Heart left ventricle (tissue), 16 donors: ENCODE results near the gene PCDHB11. TPM values are rescaled to one million over a fixed set of nuclear protein-coding genes. Genes with fewer than 3 reads are reported as not detected.
"Not testable (repeated sequence)": the region's sequence is repeated elsewhere in the genome, so short reads cannot be mapped to it uniquely, and the experiment has no call there.

ENCODE experiments used
- ATAC-seq, 4 donors: fragments of 200-7000 bp; cut with Tn5 transposase; one replicate each; pipeline ENCODE4 v1.9.1; 2020 to 2022; ENCODE audit warnings: moderate library complexity in 4 of 4, mild to moderate bottlenecking in 3 of 4, moderate number of reproducible peaks in 1 of 4
- DNase-seq, 5 donors: peaks; one replicate each; pipeline ENCODE4 v3.0.0-alpha.2; 2020
- H3K27ac ChIP-seq, 12 donors: fragments of 200-600 bp; sonication (generic) in 4 of 12; one replicate each; pipeline versions ENCODE4 v1.5.0 to v1.8.0; 2016 to 2022; ENCODE audit warnings: mild to moderate bottlenecking in 2 of 12
- H3K27me3 ChIP-seq, 9 donors: fragments of 200-600 bp; sonication (generic) in 2 of 9; one replicate each; pipeline versions ENCODE4 v1.5.1 to v1.8.0; 2016 to 2022; ENCODE audit warnings: mild to moderate bottlenecking in 3 of 9
- H3K36me3 ChIP-seq, 9 donors: fragments of 200-600 bp; sonication (generic) in 2 of 9; one replicate each; pipeline versions ENCODE4 v1.5.0 to v1.8.0; 2018 to 2022; ENCODE audit warnings: mild to moderate bottlenecking in 2 of 9
- H3K4me1 ChIP-seq, 12 donors: fragments of 200-600 bp; sonication (generic) in 4 of 12; one replicate each; pipeline versions ENCODE4 v1.5.0 to v1.8.0; 2016 to 2022; ENCODE audit warnings: mild to moderate bottlenecking in 3 of 12
- H3K4me3 ChIP-seq, 12 donors: fragments of 200-600 bp; sonication (generic) in 4 of 12; one replicate each; pipeline versions ENCODE4 v1.5.0 to v1.8.0; 2017 to 2022; ENCODE audit warnings: mild to moderate bottlenecking in 9 of 12, moderate library complexity in 4 of 12
- H3K9me3 ChIP-seq, 12 donors: fragments of 200-600 bp; sonication (generic) in 4 of 12; one replicate each; pipeline versions ENCODE4 v1.5.0 to v1.8.0; 2016 to 2022; ENCODE audit warnings: mild to moderate bottlenecking in 1 of 12
- POLR2A ChIP-seq, 2 donors: fragments of 450-650 bp; IDR thresholded peaks; one replicate each; pipeline ENCODE4 v1.6.1; 2017; ENCODE audit warnings: antibody characterized with exemption in 2 of 2, mild to moderate bottlenecking in 2 of 2, moderate library complexity in 2 of 2
- WGBS, 4 donors: extraction: QIAGEN DNeasy Blood & Tissue Kit in 2 of 4; methylation state at CpG; one replicate each; pipeline versions ENCODE4 v1.1.5 to v1.1.7; 2013 to 2018; 5-methylcytosine and 5-hydroxymethylcytosine counted together
- intact Hi-C, 10 donors: fragments of 100-400 bp; cut with DNase I; formaldehyde crosslinking; loops; one replicate each; pipeline versions ENCODE4 v1.11.1 to v1.14.2; 2022
- polyA plus RNA-seq, 2 donors: library from polyadenylated mRNA; stranded (reverse); fragments of 200-250 nt; gene quantifications; one replicate each; pipeline ENCODE4 v1.2.3, GENCODE V29; 2013
- total RNA-seq, 9 donors: library from RNA; depleted of rRNA in 2 of 9; stranded (reverse); fragments of >200 nt in 2 of 9; fragmentation: NEBNext Ultra II Directional in 3 of 9; extraction: Animal tissue kit (Norgen Biotek cat#: 25700) in 3 of 9; gene quantifications; one replicate each; pipeline versions ENCODE4 v1.1.0 to v1.2.4, GENCODE V29; 2016 to 2023
- TF ChIP-seq, protein P1 (sequence below), 12 donors: fragments of 200-600 bp; sonication (generic) in 4 of 12; IDR thresholded peaks; one replicate each; pipeline versions ENCODE4 v1.5.0 to v1.8.0; 2018 to 2022; ENCODE audit warnings: antibody characterized with exemption in 12 of 12, mild to moderate bottlenecking in 5 of 12
- donor health status: ischemic (EF 13 %, LVEDD 7.1; RV severe dilation, severe dysfunction).
- donor health status: healthy with polysubstance abuse.
- donor health status: DM: no; HTN: yes; CAD: no.
- donor health status: DM: no; HTN: no; CAD: no.
- donor health status: ischemic (EF 25% LVEDD 6.9; RV normal size, moderate dysfunction).
- donor health status: ischemic (EF 25% LVEDD 5.7; RV mildly dilated, moderate dysfunction).
- donor health status: healthy.
- donor health status: DM: yes; HTN: yes; CAD: no.
- donor health status: ischemic (EF 35%, LVEDD 5.7; RV mildly dilated, moderate dysfunction).
- donor health status: nonischemic (EF 11% LVEDD 7.7; RV severe dilation, severe dysfunction).
- donor health status: DM: yes; HTN: yes; CAD: no.
- donor health status: PGD.
- donor health status: ischemic (EF 29% LVEDD 5.4; RV normal size, mild dysfunction).
- donor health status: nonischemic (EF 23%, LVEDD 6.1; RV moderate dilation, normal function).

The PCDHB11 gene
- total and polyA plus RNA-seq, 11 donors, result 0.23 to 2.8 (median 1.1) TPM

DNA sequence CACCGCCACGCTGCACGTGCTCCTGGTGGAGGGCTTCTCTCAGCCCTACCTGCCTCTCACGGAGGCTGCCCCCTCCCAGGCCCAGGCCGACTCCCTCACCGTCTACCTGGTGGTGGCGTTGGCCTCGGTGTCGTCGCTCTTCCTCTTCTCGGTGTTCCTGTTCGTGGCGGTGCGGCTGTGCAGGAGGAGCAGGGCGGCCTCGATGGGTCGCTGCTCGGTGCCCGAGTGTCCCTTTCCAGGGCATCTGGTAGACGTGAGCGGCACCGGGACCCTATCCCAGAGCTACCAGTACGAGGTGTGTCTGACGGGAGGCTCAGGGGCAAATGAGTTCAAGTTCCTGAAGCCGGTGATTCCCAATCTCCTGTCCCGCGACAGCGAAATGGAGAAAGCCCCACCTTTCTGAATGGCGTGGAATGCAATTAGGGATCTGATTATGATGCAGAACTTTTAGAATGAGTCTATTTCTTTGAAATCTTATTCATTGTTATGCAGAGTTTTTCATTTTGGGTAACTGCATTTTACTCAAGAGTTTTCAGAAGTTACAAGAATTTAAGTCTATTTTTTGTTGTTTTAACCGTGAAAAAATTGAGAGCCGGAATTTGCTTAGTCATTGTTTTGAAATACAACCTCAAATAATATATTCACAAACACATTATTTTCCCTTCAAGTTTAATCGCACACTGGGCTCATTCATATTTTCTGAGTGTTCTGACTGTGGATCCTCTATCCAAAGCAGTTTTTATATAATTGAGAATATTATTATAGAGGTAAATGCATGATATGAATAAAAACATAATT, 37.3 kb downstream of the PCDHB11 start:
- WGBS, 4 donors, result 12 to 27% (median 16%) methylated on average over 24 to 32 of the region's 32 CpGs
- intact Hi-C loops, result no loop called here
- H3K27ac ChIP-seq, result no peak overlapping the region
- H3K9me3 ChIP-seq, result peaks cover 0 to 100% (median 93%) of the 10 kb centered on the region in 12 donors
- TF ChIP-seq, protein P1, sequence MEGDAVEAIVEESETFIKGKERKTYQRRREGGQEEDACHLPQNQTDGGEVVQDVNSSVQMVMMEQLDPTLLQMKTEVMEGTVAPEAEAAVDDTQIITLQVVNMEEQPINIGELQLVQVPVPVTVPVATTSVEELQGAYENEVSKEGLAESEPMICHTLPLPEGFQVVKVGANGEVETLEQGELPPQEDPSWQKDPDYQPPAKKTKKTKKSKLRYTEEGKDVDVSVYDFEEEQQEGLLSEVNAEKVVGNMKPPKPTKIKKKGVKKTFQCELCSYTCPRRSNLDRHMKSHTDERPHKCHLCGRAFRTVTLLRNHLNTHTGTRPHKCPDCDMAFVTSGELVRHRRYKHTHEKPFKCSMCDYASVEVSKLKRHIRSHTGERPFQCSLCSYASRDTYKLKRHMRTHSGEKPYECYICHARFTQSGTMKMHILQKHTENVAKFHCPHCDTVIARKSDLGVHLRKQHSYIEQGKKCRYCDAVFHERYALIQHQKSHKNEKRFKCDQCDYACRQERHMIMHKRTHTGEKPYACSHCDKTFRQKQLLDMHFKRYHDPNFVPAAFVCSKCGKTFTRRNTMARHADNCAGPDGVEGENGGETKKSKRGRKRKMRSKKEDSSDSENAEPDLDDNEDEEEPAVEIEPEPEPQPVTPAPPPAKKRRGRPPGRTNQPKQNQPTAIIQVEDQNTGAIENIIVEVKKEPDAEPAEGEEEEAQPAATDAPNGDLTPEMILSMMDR (IDR thresholded peaks at IDR 0.05), result no peak
- TF ChIP-seq POLR2A (IDR thresholded peaks at IDR 0.05), result no peak
- no peak for DNase-seq
- H3K27me3 ChIP-seq, result peaks cover 0 to 11% (median 4%) of the 10 kb centered on the region in 9 donors
- ATAC-seq, result no peak
- no peak overlapping the region for H3K4me3 ChIP-seq
- no peaks in the 10 kb centered on the region for H3K36me3 ChIP-seq
- H3K4me1 ChIP-seq, result peaks cover 0 to 3% (median 0%) of the 10 kb centered on the region in 12 donors

DNA sequence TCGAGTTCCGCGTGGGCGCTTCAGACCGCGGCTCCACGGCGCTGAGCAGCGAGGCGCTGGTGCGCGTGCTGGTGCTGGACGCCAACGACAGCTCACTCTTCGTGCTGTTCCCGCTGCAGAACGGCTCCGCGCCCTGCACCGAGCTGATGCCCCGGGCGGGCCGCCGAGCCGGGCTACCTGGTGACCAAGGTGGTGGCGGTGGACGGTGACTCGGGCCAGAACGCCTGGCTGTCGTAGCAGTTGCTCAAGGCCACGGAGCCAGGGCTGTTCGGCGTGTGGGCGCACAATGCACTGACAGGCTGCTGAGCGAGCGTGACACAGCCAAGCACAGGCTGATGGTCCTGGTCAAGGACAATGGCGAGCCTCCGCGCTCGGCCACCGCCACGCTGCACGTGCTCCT, 42.1 kb downstream of the PCDHB11 start:
- 15 to 27% (median 19%) methylated on average over 4 to 43 of the region's 43 CpGs for WGBS, 4 donors
- Histone ChIP-seq H3K9me3 (peaks cover 0 to 100% (median 87%) of the 10 kb centered on the region in 12 donors), H3K27ac (no peak overlapping the region), H3K27me3 (peaks cover 0 to 23% (median 4%) of the 10 kb centered on the region in 9 donors), H3K36me3 (no peaks in the 10 kb centered on the region), H3K4me1 (peaks cover 0 to 2% (median 0%) of the 10 kb centered on the region in 12 donors), H3K4me3 (no peak overlapping the region)
- DNase-seq (no peak), ATAC-seq (no peak)
- no peak for TF ChIP-seq POLR2A (IDR thresholded peaks at IDR 0.05)
- TF ChIP-seq, protein P1 (IDR thresholded peaks at IDR 0.05), result no peak
- intact Hi-C loops, result loop anchor here in 5 of 10 donors (10.0 kb wide), 4 partner anchors 47 to 323 kb away; partner anchors contain the start of genes PCDHB10 (in 1 of the 5), PCDHB11 (in 1 of the 5), PCDHGA9 (in 1 of the 5) and PCDHGB6 (in 1 of the 5)

DNA sequence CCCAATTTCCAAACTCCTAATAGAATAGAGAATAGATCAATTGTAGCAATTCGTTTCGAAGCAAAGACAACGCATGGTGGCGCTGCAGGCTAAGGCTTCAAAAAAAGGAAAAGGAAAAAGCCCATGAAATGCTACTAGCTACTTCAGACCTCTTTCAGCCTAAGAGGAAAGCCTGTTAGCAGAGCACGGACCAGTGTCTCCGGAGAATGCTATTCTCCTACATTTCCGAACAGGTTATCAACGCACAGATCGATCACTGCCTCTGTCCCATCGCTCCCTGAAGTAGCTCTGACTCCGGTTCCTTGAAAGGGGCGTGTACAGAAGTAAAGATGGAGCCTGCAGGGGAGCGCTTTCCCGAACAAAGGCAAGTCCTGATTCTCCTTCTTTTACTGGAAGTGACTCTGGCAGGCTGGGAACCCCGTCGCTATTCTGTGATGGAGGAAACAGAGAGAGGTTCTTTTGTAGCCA, 45.9 kb downstream of the PCDHB11 start, which contains the start of gene PCDHB15:
TSS of gene PCDHB15 (plus strand) at position 146 of the 468 bp plus-strand sequence. CDS start at position 330, 184 bp downstream.
- intact Hi-C loops, result loop anchor here in 8 of 10 donors (2.0 to 10.0 kb wide), 6 partner anchors 50 to 320 kb away; partner anchors contain the start of genes PCDHB10 (in 1 of the 8), PCDHB11 (in 1 of the 8), PCDHGA9 (in 1 of the 8) and PCDHGB6 (in 1 of the 8)
- WGBS, 4 donors, result 6 to 9% (median 8%) methylated on average over 16 of the region's 16 CpGs

DNA sequence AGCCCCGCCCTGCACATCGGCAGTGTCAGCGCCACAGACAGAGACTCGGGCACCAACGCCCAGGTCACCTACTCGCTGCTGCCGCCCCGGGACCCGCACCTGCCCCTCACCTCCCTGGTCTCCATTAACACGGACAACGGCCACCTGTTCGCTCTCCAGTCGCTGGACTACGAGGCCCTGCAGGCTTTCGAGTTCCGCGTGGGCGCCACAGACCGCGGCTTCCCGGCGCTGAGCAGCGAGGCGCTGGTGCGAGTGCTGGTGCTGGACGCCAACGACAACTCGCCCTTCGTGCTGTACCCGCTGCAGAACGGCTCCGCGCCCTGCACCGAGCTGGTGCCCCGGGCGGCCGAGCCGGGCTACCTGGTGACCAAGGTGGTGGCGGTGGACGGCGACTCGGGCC, 47.5 kb downstream of the PCDHB11 start:
- H3K9me3 ChIP-seq, result peaks cover 0 to 100% (median 86%) of the 10 kb centered on the region in 12 donors
- DNase-seq, H3K27ac ChIP-seq, H3K4me1 ChIP-seq, H3K4me3 ChIP-seq, ATAC-seq: not testable (repeated sequence)
- H3K27me3 ChIP-seq, result peaks cover 0 to 11% (median 0%) of the 10 kb centered on the region in 9 donors
- H3K36me3 ChIP-seq, result peaks cover 0 to 20% (median 0%) of the 10 kb centered on the region in 9 donors
- 34 to 51% (median 42%) methylated on average over 14 to 34 of the region's 42 CpGs; no CpG with 5 or more reads in 1 of the 4 donors for WGBS, 4 donors
- intact Hi-C loops, result loop anchor here in 7 of 10 donors (5.0 to 10.0 kb wide), 5 partner anchors 52 to 318 kb away; partner anchors contain the start of genes PCDHB10 (in 1 of the 7), PCDHB11 (in 1 of the 7), PCDHGA9 (in 1 of the 7) and PCDHGB6 (in 1 of the 7)

More for the DNA sequence above, 45.9 kb downstream of the PCDHB11 start, which contains the start of gene PCDHB15:
- H3K4me1 ChIP-seq, result peaks cover 0 to 2% (median 0%) of the 10 kb centered on the region in 12 donors
- peak within 1 kb of the TSS in 11 of 12 donors; percentile 23 to 60 (median 50) for H3K4me3 ChIP-seq
- peak within 1 kb of the TSS in 2 of 12 donors; percentile 18 to 62 for H3K27ac ChIP-seq
- peaks cover 0 to 100% (median 86%) of the 10 kb centered on the region in 12 donors for H3K9me3 ChIP-seq
- DNase-seq (peak in 2 of 5 donors; percentile 19 to 30), ATAC-seq (peak; percentile 26 to 60 (median 32))
- peaks cover 0 to 19% (median 4%) of the 10 kb centered on the region in 9 donors for H3K27me3 ChIP-seq
- TF ChIP-seq, protein P1 (IDR thresholded peaks at IDR 0.05), result peak in 11 of 12 donors; percentile 18 to 58 (median 45)
- TF ChIP-seq POLR2A (IDR thresholded peaks at IDR 0.05), result no peak
- peaks cover 0 to 20% (median 0%) of the 10 kb centered on the region in 9 donors for H3K36me3 ChIP-seq

DNA sequence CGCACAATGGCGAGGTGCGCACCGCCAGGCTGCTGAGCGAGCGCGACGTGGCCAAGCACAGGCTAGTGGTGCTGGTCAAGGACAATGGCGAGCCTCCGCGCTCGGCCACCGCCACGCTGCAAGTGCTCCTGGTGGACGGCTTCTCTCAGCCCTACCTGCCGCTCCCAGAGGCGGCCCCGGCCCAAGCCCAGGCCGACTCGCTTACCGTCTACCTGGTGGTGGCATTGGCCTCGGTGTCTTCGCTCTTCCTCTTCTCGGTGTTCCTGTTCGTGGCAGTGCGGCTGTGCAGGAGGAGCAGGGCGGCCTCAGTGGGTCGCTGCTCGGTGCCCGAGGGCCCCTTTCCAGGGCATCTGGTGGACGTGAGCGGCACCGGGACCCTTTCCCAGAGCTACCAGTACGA, 48.0 kb downstream of the PCDHB11 start:
- H3K27ac ChIP-seq, DNase-seq, H3K4me3 ChIP-seq, ATAC-seq, H3K4me1 ChIP-seq, H3K27me3 ChIP-seq: not testable (repeated sequence)
- Histone ChIP-seq H3K9me3 (peaks cover 0 to 100% (median 86%) of the 10 kb centered on the region in 12 donors), H3K36me3 (peaks cover 0 to 20% (median 0%) of the 10 kb centered on the region in 9 donors)
- intact Hi-C loops, result loop anchor here in 7 of 10 donors (5.0 to 10.0 kb wide), 5 partner anchors 53 to 317 kb away; partner anchors contain the start of genes PCDHB10 (in 1 of the 7), PCDHB11 (in 1 of the 7), PCDHGA9 (in 1 of the 7) and PCDHGB6 (in 1 of the 7)
- WGBS, 4 donors, result 45 to 53% (median 49%) methylated on average over 16 to 34 of the region's 34 CpGs
